GM21423 (cell line): Measurements from ENCODE around the gene CCDC146.

Source experiments
- ATAC-seq: cut with Tn5 transposase; IDR thresholded peaks from one replicate; pipeline ENCODE4 v1.9.1; 2021; ENCODE audit warnings: mild to moderate bottlenecking, moderate library complexity; ENCODE audit not compliant: unreplicated experiment

CCDC146 gene

GRCh38 chr7:77281780-77282478 lies 159.5 kb downstream of the CCDC146 start:
- ATAC-seq: no peak

GRCh38 chr7:77282897-77283296 lies 160.5 kb downstream of the CCDC146 start:
- ATAC-seq: no peak

- ATAC-seq: no peak
These were observed 161.6 kb downstream of the CCDC146 start for GRCh38 chr7:77284005-77284404.

- ATAC-seq: no peak
These were observed 162.2 kb downstream of the CCDC146 start for GRCh38 chr7:77284616-77285015.

- ATAC-seq: no peak
These were observed 166.4 kb downstream of the CCDC146 start for GRCh38 chr7:77288676-77289320.

- ATAC-seq: no peak
These were observed 167.0 kb downstream of the CCDC146 start for GRCh38 chr7:77289387-77289786.

DNA sequence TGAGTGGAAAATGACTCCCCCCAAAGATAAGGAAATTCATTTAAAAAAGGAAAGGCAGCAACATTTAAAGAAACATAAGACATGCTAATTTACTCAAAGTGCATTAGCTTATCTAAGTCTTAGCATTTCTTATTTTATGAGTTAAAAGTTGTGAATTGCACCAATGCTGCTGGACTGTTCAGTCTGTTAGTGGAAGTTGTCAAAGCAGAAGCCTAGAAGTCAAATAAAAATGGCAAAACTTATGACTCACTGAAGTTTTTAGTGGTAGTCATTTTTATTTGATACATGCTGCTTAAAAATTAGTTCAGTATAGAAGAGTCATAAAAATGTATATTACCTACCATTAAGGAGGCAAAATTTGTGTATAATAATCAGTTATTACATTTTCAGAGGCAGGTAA lies 168.0 kb downstream of the CCDC146 start:
- no peak for ATAC-seq

GRCh38 chr7:77293046-77293445 lies 170.6 kb downstream of the CCDC146 start:
- no peak for ATAC-seq

- ATAC-seq: no peak
These were observed 173.1 kb downstream of the CCDC146 start for GRCh38 chr7:77295549-77295948.

- ATAC-seq: no peak
These were observed 184.0 kb downstream of the CCDC146 start for GRCh38 chr7:77306231-77307067.

GRCh38 chr7:77308792-77309191 lies 186.4 kb downstream of the CCDC146 start:
- no peak for ATAC-seq

DNA sequence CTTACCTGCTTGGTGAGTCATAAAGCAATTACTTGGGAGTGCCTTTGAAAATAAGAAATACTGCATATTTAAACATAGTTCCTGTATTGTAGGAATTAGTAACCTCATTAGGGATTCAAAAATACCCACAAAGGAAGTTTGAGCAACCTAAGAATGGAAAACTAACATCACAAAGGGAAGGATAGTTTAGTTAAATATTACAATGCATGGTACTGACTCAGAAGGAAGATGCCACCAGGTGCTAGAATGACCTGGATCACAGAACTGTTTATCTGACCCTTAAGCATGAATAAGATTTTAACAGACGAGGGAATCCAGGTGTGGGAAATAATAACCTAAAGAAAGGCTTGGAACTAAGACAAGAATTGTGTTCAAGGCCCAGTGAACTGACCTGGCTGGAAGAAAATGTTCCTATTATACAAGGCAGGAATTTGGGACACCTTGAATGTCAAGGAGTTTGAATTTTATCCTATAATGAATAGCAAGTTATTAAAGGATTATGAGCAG lies 187.4 kb downstream of the CCDC146 start:
- ATAC-seq: no peak

- ATAC-seq: no peak
These were observed 188.6 kb downstream of the CCDC146 start for GRCh38 chr7:77310982-77311381.

DNA sequence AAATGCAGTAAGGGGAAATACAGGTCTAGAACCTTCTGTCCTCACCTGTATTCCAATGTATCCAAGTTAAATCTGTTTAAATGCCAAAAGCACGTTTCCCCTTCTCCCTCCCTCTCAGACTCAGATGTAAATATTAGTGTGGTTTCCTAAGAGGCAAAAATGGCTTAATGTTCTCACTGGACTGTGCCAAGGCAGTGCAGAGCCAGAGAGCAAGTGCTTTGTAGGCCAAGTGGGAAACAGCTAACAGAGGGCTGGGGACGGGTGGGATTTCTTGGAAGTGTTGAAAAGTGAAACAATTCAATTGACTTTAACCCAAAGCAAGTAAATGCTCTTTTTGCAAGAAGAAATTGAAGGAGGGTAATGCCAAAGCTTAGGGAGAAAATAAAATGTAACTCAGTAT lies 190.7 kb downstream of the CCDC146 start:
- no peak for ATAC-seq

GRCh38 chr7:77313876-77314480 lies 191.6 kb downstream of the CCDC146 start:
- no peak for ATAC-seq

DNA sequence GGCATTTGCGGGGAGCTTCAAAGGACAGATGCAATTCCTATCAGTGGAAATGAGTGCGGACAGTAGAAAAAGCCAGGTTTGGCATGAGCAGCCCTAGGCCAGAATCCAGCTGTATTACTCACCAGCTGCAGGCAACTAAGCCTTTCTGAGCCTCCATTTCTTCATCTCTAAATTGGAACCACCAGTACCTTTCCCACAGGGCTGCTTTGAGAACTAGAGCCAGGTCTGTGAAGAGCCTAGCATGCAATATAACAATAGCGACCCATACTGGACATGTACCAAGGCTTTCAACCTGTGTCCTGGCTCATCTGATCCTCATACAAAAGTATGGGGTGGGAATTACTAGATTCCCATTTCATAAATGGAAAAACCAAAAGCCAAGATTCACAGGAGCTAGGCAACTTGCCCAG lies 192.8 kb downstream of the CCDC146 start:
- no peak for ATAC-seq

- no peak for ATAC-seq
These were observed 194.0 kb downstream of the CCDC146 start for GRCh38 chr7:77316219-77316978.

DNA sequence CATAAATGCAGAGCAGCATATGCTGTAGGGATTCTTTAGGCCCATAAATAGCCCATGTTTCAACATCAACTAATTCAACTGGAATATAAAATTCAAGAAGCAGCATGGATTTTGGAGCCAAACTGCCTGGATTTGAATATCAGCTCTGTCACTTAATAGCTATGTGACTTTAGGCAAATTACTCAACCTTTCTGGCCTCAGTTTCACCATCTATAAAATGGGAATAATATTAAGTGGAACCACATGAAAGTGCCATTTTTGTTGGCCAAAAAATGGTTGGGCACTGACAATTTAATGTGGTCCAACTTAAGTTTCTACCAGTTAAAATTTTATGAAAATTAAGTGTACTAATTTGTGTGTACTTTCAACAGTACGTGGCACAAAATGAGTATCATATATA lies 195.6 kb downstream of the CCDC146 start:
- no peak for ATAC-seq

DNA sequence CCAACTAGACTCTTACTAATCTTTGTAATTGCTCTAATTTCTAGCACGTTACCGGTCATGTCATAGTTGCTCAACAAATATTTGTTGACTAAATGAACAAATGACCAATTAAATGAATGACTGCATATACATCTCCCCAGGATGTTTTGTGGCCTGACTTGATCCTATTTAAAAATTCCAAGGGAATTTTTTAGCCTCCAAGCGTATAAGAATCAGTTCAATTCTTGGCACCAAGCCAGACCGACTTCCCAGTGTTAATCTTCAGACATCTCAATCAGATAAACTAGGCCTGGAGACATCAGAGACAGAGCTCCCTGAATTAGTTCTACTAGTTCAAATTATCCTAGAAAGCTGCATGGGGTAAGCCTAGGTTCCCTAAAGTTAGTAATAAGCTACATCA lies 197.7 kb downstream of the CCDC146 start:
- no peak for ATAC-seq

DNA sequence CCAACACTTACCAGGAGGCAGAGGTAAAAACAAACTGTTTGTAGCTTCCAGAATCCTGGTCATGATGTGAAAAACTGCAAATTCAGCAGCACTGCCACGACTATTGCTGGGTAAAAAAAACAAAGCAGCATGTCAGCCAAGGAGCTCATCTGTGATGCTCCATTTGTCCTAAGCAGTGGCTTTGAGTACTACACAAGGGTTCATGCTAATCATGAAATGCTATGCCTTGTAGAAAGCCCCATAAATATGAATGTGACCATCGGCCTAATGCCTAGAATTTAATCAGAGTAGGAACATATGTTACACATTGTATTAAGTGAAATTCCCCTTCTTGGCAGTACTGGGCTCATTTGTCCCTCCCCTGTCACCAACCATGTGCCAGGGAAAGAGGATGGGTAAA lies 198.3 kb downstream of the CCDC146 start:
- no peak for ATAC-seq
